ENCODE results near the gene TNFRSF19.

Gene TNFRSF19

GRCh38 chr13:23652909-23653726 is 82.9 kb downstream of the TNFRSF19 start:
- Histone ChIP-seq H3K4me3 (no peak overlapping the region), H3K27ac (no peak overlapping the region)
- no peak for TF ChIP-seq CTCF (IDR thresholded peaks at IDR 0.05)
- DNase-seq (ENCODE audit: low spot score): no peak

DNA sequence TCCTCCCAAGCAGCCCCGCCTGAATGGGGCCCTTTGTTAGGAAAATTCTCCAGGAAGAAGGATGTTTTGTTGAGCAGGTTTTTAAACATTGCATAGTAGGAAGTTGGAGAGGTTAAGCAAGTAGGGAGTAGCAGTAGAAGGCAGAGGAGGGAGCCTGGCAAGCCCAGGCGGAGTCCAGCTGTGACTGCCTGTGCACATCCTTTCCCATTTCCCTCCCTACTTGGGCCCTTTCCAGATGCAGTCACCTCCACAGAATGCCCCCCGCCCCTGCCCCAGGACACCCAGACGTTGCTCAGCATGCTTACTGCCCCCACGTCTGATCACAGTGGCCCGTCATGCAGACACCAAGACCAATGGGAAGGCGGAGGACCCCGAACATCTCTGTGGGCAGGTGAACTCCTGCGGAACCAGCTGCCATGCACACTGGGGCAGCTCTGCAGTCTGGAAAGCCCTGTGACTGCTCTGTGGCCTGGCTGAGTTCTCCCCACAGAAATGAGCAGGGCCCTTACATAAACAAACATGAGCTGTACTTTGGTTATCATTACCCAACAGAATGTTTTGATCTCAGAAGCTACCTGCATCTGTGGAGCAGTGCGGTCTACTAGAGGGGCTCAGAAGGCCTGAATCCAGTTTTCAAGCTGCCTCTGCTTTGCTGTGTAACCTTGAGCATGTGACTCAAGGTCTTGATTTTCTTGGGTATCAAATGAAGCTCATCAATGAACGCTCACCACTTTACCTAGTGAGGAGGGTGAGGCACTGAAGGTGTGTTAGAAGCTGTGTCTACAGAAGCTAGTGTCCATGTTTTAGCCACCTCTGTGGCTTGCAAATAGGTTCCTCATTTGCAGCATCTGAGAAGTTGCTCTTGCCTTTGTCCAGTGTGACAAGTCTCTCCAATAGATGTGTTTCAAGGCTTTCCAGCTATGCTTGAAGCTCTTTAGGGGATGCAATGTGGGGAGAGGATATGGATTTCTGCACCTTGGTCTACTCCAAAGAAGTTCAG is 84.2 kb downstream of the TNFRSF19 start:
- DNase-seq (ENCODE audit: low spot score): no peak
- Histone ChIP-seq H3K27ac (no peak overlapping the region), H3K4me3 (no peak overlapping the region)
- no peak for TF ChIP-seq CTCF (IDR thresholded peaks at IDR 0.05)

- no peak for TF ChIP-seq CTCF (IDR thresholded peaks at IDR 0.05)
- Histone ChIP-seq H3K4me3 (no peak overlapping the region), H3K27ac (no peak overlapping the region)
- DNase-seq (ENCODE audit: low spot score): no peak
Observed at GRCh38 chr13:23655321-23655720, 85.1 kb downstream of the TNFRSF19 start.

DNA sequence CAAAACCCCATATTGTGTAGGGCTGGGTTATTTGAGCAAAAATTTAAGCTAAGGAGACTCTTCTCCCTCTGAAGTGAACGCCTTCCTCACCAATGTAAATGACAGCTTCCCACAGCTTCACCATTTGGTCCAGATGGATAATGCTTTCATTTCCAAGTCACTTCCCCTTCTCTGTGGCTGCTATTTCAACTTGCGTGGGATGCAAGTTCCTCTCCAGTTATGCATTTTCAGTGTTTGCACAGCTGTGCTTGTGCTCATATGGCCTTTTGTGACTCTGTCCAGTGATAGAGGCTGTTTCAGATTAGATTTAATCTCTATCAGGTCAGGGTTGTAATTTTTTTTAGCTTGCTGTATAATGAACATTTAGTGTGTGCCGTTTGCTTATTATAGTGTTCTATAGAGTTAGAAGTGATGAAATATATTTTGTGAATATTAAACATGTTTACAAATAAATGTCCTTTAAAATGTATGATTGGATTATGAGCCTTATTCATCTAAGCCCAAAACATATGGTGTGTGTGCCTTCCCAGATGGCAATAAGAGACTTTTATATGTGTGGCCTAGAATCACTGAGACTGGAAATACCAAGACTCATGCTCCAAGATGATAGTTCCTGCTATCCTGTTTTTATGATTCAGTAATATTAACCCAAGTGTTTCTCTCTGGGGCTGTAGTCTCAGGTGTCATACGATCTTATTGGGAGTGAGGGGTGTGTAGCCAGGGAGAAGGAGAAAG is 86.6 kb downstream of the TNFRSF19 start:
- no peak for TF ChIP-seq CTCF (IDR thresholded peaks at IDR 0.05)
- DNase-seq (ENCODE audit: low spot score): no peak
- H3K27ac ChIP-seq: no peak overlapping the region
- H3K4me3 ChIP-seq: no peak overlapping the region

DNA sequence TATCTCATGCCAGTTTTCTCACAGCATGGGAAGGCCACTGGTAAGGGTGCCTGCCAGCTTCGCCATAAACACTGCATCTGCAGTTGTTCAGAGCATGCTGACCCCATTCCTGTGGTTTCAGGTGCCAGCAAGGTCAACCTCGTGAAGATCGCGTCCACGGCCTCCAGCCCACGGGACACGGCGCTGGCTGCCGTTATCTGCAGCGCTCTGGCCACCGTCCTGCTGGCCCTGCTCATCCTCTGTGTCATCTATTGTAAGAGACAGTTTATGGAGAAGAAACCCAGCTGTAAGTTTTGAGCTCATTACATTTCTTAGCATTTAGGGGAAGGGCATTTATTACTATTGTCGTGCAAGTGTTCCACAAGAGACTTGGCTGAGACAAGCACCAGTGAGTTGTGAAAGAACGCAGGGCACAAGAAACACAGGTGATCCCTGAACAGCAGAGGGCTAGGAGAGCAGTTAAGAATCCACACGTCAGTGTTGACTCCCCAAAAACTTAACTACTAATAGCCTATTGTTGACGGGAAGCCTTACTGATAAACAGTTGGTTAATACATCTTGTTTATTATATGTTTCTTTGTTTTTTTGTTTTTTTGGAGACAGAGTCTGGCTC is 88.8 kb downstream of the TNFRSF19 start:
- no peak for DNase-seq (ENCODE audit: low spot score)
- H3K27ac ChIP-seq: no peak overlapping the region

More for the DNA sequence above, 88.8 kb downstream of the TNFRSF19 start:
- TF ChIP-seq CTCF (IDR thresholded peaks at IDR 0.05): no peak
- H3K4me3 ChIP-seq: no peak overlapping the region
